GM23248 (cell line): ENCODE data around the gene MAPK8IP2. TPM values are rescaled to one million over a fixed set of nuclear protein-coding genes. Genes with fewer than 3 reads are reported as not detected.

Source experiments
- DNase-seq: peaks from one replicate; pipeline ENCODE4 v3.0.0-alpha.2; 2015
- H2AFZ ChIP-seq: fragments of 200-600 bp; sonication (generic); 2 replicates; pipeline ENCODE4 v1.6.1; 2016; ENCODE audit warnings: antibody characterized with exemption
- H3F3A ChIP-seq: fragments of 200-600 bp; sonication (generic); 2 replicates; pipeline ENCODE4 v1.6.1; 2016; ENCODE audit warnings: mild to moderate bottlenecking, antibody characterized with exemption, mixed run types; ENCODE audit not compliant: insufficient read depth
- H3K27ac ChIP-seq: fragments of 200-600 bp; sonication (generic); 2 replicates; pipeline ENCODE4 v1.5.1; 2016; ENCODE audit warnings: mild to moderate bottlenecking
- H3K27me3 ChIP-seq: fragments of 200-600 bp; sonication (generic); replicated peaks from 2 replicates; pipeline ENCODE4 v1.6.1; 2016; ENCODE audit warnings: mild to moderate bottlenecking; ENCODE audit not compliant: insufficient read depth
- H3K36me3 ChIP-seq: fragments of 200-600 bp; sonication (generic); 2 replicates; pipeline ENCODE4 v1.6.1; 2016; ENCODE audit warnings: low read depth, mild to moderate bottlenecking
- H3K4me1 ChIP-seq: fragments of 200-600 bp; sonication (generic); 2 replicates; pipeline ENCODE4 v1.6.1; 2016; ENCODE audit warnings: mild to moderate bottlenecking; ENCODE audit not compliant: insufficient read depth
- H3K4me2 ChIP-seq: fragments of 200-600 bp; sonication (generic); one replicate; pipeline ENCODE4 v1.6.1; 2016; ENCODE audit warnings: mild to moderate bottlenecking; ENCODE audit not compliant: unreplicated experiment
- H3K4me3 ChIP-seq: fragments of 200-600 bp; sonication (generic); 2 replicates; pipeline ENCODE4 v1.5.1; 2016; ENCODE audit warnings: mild to moderate bottlenecking
- H3K79me2 ChIP-seq: fragments of 200-600 bp; sonication (generic); 2 replicates; pipeline ENCODE4 v1.6.1; 2016; ENCODE audit warnings: mild to moderate bottlenecking; ENCODE audit not compliant: insufficient read depth
- H3K9ac ChIP-seq: fragments of 200-600 bp; sonication (generic); 2 replicates; pipeline ENCODE4 v1.6.1; 2016; ENCODE audit warnings: mild to moderate bottlenecking
- H3K9me2 ChIP-seq: fragments of 200-600 bp; sonication (generic); 2 replicates; pipeline ENCODE4 v1.6.1; 2016; ENCODE audit warnings: mixed run types, mild to moderate bottlenecking, moderate library complexity; ENCODE audit not compliant: insufficient read depth
- H3K9me3 ChIP-seq: fragments of 200-600 bp; sonication (generic); one replicate; pipeline ENCODE4 v1.6.1; 2017; ENCODE audit warnings: low read depth
- H4K20me1 ChIP-seq: fragments of 200-600 bp; sonication (generic); 2 replicates; pipeline ENCODE4 v1.6.0; 2016; ENCODE audit not compliant: insufficient read depth
- EZH2 ChIP-seq: fragments of 200-600 bp; sonication (generic); IDR thresholded peaks from 2 replicates; pipeline ENCODE4 v1.6.1; 2018; ENCODE audit warnings: antibody characterized with exemption, mild to moderate bottlenecking; ENCODE audit not compliant: insufficient read depth, poor library complexity, severe bottlenecking
- EZH2phosphoT487 ChIP-seq: fragments of 200-600 bp; sonication (generic); IDR thresholded peaks from 2 replicates; pipeline ENCODE4 v1.6.1; 2018; ENCODE audit warnings: antibody characterized with exemption, moderate library complexity, mild to moderate bottlenecking, low read depth; ENCODE audit not compliant: insufficient read depth
- WGBS, 2 experiments: methylation state at CpG; one replicate each; pipeline ENCODE4 v1.1.6; 2015 to 2017; ENCODE audit warnings: low lambda C conversion rate in 2 of 2, low coverage in 1 of 2; ENCODE audit errors: missing lambda C conversion rate in 2 of 2; 5-methylcytosine and 5-hydroxymethylcytosine counted together
- in situ Hi-C: fragments of 300-500 bp; cut with MboI; formaldehyde crosslinking; loops from 2 replicates; pipeline ENCODE4 v1.15.0; 2020
- polyA plus RNA-seq: library from polyadenylated mRNA; unstranded; fragments of >200 nt; fragmentation: Nextera tagmentation; extraction: Ambion mirVana; gene quantifications from 2 replicates; pipeline ENCODE4 v1.2.1, GENCODE V29; 2016
- total RNA-seq: library from RNA; depleted of rRNA; stranded (reverse); fragments of >200 nt; shearing (Covaris generic); gene quantifications from 2 replicates; pipeline ENCODE4 v1.2.3, GENCODE V29; 2014

The MAPK8IP2 gene
- total and polyA plus RNA-seq, 2 experiments from 2014 or later = 0.06 TPM; not detected in 1

- no peak overlapping the region for H3K4me2 ChIP-seq
- TF ChIP-seq EZH2phosphoT487 (no peak), EZH2 (no peak)
- no peaks in the 10 kb centered on the region for H3K9me2 ChIP-seq
- H3K79me2 ChIP-seq = no peaks in the 10 kb centered on the region
- peaks cover 9% of the 10 kb centered on the region for H3K27me3 ChIP-seq
- no peak for DNase-seq
- in situ Hi-C loops = no loop called here
- no peak overlapping the region for H2AFZ ChIP-seq
- H3F3A ChIP-seq = no peaks in the 10 kb centered on the region
- no peaks in the 10 kb centered on the region for H3K9me3 ChIP-seq
- H3K4me1 ChIP-seq = no peaks in the 10 kb centered on the region
- no peak overlapping the region for H3K27ac ChIP-seq
- no peaks in the 10 kb centered on the region for H4K20me1 ChIP-seq
- H3K9ac ChIP-seq = no peak overlapping the region
- H3K36me3 ChIP-seq = no peaks in the 10 kb centered on the region
- 53 to 66% methylated on average over 39 to 80 of the region's 103 CpGs for WGBS, 2 experiments
- no peak overlapping the region for H3K4me3 ChIP-seq
Observed at GRCh38 chr22:50604256-50605001, 3.8 kb downstream of the MAPK8IP2 start.

GRCh38 chr22:50605002-50605612, 4.5 kb downstream of the MAPK8IP2 start:
- Histone ChIP-seq H3K79me2 (no peaks in the 10 kb centered on the region), H3K4me2 (no peak overlapping the region), H3K27ac (no peak overlapping the region), H3K9me3 (no peaks in the 10 kb centered on the region), H3K36me3 (no peaks in the 10 kb centered on the region), H3K27me3 (peaks cover 9% of the 10 kb centered on the region), H3K4me1 (no peaks in the 10 kb centered on the region), H2AFZ (no peak overlapping the region), H3F3A (no peaks in the 10 kb centered on the region), H4K20me1 (no peaks in the 10 kb centered on the region), H3K4me3 (no peak overlapping the region), H3K9ac (no peak overlapping the region), H3K9me2 (no peaks in the 10 kb centered on the region)
- no peak for DNase-seq
- TF ChIP-seq EZH2 (no peak), EZH2phosphoT487 (no peak)
- in situ Hi-C loops = no loop called here
- 78 to 85% methylated on average over 15 to 23 of the region's 23 CpGs for WGBS, 2 experiments

GRCh38 chr22:50605613-50606074, 5.1 kb downstream of the MAPK8IP2 start:
- in situ Hi-C loops = no loop called here
- Histone ChIP-seq H3K9ac (no peak overlapping the region), H3K9me3 (no peaks in the 10 kb centered on the region), H3K4me3 (no peak overlapping the region), H3K4me2 (no peak overlapping the region), H4K20me1 (no peaks in the 10 kb centered on the region), H3F3A (no peaks in the 10 kb centered on the region), H3K36me3 (no peaks in the 10 kb centered on the region), H2AFZ (no peak overlapping the region), H3K27ac (no peak overlapping the region), H3K4me1 (no peaks in the 10 kb centered on the region), H3K79me2 (no peaks in the 10 kb centered on the region), H3K9me2 (no peaks in the 10 kb centered on the region), H3K27me3 (peaks cover 9% of the 10 kb centered on the region)
- WGBS, 2 experiments = 81 to 86% methylated on average over 17 to 20 of the region's 20 CpGs
- TF ChIP-seq EZH2phosphoT487 = no peak
- TF ChIP-seq EZH2 = no peak
- DNase-seq = no peak

GRCh38 chr22:50606165-50606945, 5.8 kb downstream of the MAPK8IP2 start:
- Histone ChIP-seq H4K20me1 (no peaks in the 10 kb centered on the region), H3K27ac (no peak overlapping the region), H3K4me3 (no peak overlapping the region), H2AFZ (no peak overlapping the region), H3K36me3 (no peaks in the 10 kb centered on the region), H3K27me3 (peaks cover 9% of the 10 kb centered on the region), H3F3A (no peaks in the 10 kb centered on the region), H3K79me2 (no peaks in the 10 kb centered on the region), H3K9me2 (no peaks in the 10 kb centered on the region), H3K9ac (no peak overlapping the region), H3K4me1 (no peaks in the 10 kb centered on the region), H3K4me2 (no peak overlapping the region), H3K9me3 (no peaks in the 10 kb centered on the region)
- 65 to 73% methylated on average over 13 to 19 of the region's 19 CpGs for WGBS, 2 experiments
- no peak for DNase-seq
- TF ChIP-seq EZH2 (no peak), EZH2phosphoT487 (no peak)
- in situ Hi-C loops = no loop called here
